Natural killer cell (primary cell): ENCODE data around the gene FRMD4A. TPM values are rescaled to one million over a fixed set of nuclear protein-coding genes. Genes with fewer than 3 reads are reported as not detected.

Experiments
- ATAC-seq, 3 donors: fragments of 150-1000 bp in 2 of 3; fragments of 200-7000 bp in 1 of 3; cut with Tn5 transposase; 1 replicate in 1 of 3; 2 replicates in 2 of 3; pipeline ENCODE4 v1.10.0; 2021; ENCODE audit warnings: mild to moderate bottlenecking in 2 of 3, moderate library complexity in 2 of 3
- DNase-seq, 2 donors: peaks; one replicate each; pipeline versions ENCODE4 v3.0.0 to v3.0.0-alpha.2; 2013 to 2021; ENCODE audit warnings: mixed read lengths in 1 of 2
- H3K27ac ChIP-seq: one replicate; pipeline ENCODE4 v1.5.1; 2013; ENCODE audit warnings: mild to moderate bottlenecking, low read length
- H3K27me3 ChIP-seq: one replicate; pipeline ENCODE4 v1.6.1; 2013; ENCODE audit warnings: low read length; ENCODE audit not compliant: control insufficient read depth, insufficient read depth
- H3K36me3 ChIP-seq: one replicate; pipeline ENCODE4 v1.6.1; 2013; ENCODE audit warnings: low read length; ENCODE audit not compliant: control insufficient read depth, insufficient read depth
- H3K4me1 ChIP-seq: one replicate; pipeline ENCODE4 v1.6.1; 2013; ENCODE audit warnings: low read length; ENCODE audit not compliant: control insufficient read depth, insufficient read depth
- H3K4me3 ChIP-seq: one replicate; pipeline ENCODE4 v1.5.1; 2013; ENCODE audit warnings: low read length
- H3K9me3 ChIP-seq: one replicate; pipeline ENCODE4 v1.6.1; 2013; ENCODE audit warnings: low read length; ENCODE audit not compliant: control insufficient read depth, insufficient read depth
- H3K27ac Mint-ChIP-seq, 2 donors: one replicate each; pipeline ENCODE4 v1.8.0; 2022; ENCODE audit warnings: mild to moderate bottlenecking in 2 of 2, mixed read lengths in 2 of 2, moderate library complexity in 1 of 2
- H3K27me3 Mint-ChIP-seq, 2 donors: one replicate each; pipeline ENCODE4 v1.8.0; 2022; ENCODE audit warnings: low read depth in 2 of 2, mixed read lengths in 2 of 2
- H3K36me3 Mint-ChIP-seq: one replicate; pipeline ENCODE4 v1.8.0; 2022; ENCODE audit warnings: mixed read lengths
- H3K4me1 Mint-ChIP-seq, 2 donors: one replicate each; pipeline ENCODE4 v1.8.0; 2022; ENCODE audit warnings: mixed read lengths in 2 of 2
- H3K4me3 Mint-ChIP-seq: one replicate; pipeline ENCODE4 v1.8.0; 2022; ENCODE audit warnings: mild to moderate bottlenecking, moderate library complexity, mixed read lengths
- H3K9me3 Mint-ChIP-seq, 2 donors: one replicate each; pipeline ENCODE4 v1.8.0; 2022; ENCODE audit warnings: mixed read lengths in 2 of 2
- CTCF ChIP-seq: fragments of 200-600 bp; IDR thresholded peaks from one replicate; pipeline ENCODE4 v1.8.0; 2022; ENCODE audit warnings: antibody characterized with exemption
- WGBS: methylation state at CpG from one replicate; pipeline ENCODE4 v1.1.7; 2013; ENCODE audit warnings: missing lambda C conversion rate; ENCODE audit not compliant: insufficient coverage; 5-methylcytosine and 5-hydroxymethylcytosine counted together
- intact Hi-C: fragments of 100-400 bp; cut with micrococcal nuclease; formaldehyde crosslinking; loops from one replicate; pipeline ENCODE4 v1.14.2; 2022
- total RNA-seq, 4 donors: library from RNA; stranded (reverse); fragments of 120-200 nt in 1 of 4; gene quantifications; one replicate each; pipeline versions ENCODE4 v1.2.3 to v1.2.4, GENCODE V29; 2013 to 2022

FRMD4A gene
- total RNA-seq, 3 donors from 2014 or later (not counting 1 experiment from before 2014, with no cell fraction given): 0.36 to 0.38 TPM; not detected in 1

DNA sequence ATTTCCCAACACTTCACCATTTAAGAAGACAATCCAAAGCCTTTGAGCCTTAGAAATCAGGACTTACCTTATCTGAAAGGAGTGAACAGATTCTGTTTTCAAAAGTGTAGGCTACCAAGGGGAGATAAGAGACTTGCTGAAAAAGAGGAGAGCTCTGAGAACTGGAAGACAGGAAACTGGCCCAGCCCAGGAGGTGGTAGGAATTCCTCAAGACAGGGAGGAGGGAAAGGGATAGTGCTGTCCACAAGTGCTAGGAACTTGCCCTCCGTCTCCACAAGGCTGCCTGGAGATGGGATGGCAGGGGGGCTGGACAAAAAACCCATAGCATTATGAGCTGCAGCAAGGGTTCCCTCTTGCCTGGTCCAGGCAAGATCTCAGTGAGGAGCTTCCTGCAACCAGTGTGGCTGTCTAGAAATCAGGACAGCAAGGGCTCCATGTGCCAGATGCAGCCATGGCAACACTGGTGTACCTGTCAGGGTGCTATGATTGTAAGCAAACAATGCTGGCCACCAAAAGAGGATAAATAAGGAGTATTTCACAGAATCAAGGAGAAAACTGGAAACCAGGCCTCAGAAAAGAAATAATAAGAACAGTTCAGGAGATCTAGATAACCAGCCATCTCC lies 22.7 kb upstream of the FRMD4A start:
- intact Hi-C loops: no loop called here
- Mint-ChIP-seq H3K36me3 (no peaks in the 10 kb centered on the region), H3K4me1 (no peaks in the 10 kb centered on the region), H3K9me3 (no peaks in the 10 kb centered on the region), H3K4me3 (no peak overlapping the region), H3K27me3 (peaks cover 15 to 28% of the 10 kb centered on the region in 2 donors), H3K27ac (no peak overlapping the region)
- ATAC-seq (no peak), DNase-seq (no peak)
- no peaks in the 10 kb centered on the region for H3K9me3 ChIP-seq
- H3K36me3 ChIP-seq: no peaks in the 10 kb centered on the region
- H3K4me3 ChIP-seq: no peak overlapping the region
- no peaks in the 10 kb centered on the region for H3K4me1 ChIP-seq
- no peak overlapping the region for H3K27ac ChIP-seq
- 94% methylated on average over 1 of the region's 1 CpG for WGBS
- no peaks in the 10 kb centered on the region for H3K27me3 ChIP-seq
- no peak for TF ChIP-seq CTCF

DNA sequence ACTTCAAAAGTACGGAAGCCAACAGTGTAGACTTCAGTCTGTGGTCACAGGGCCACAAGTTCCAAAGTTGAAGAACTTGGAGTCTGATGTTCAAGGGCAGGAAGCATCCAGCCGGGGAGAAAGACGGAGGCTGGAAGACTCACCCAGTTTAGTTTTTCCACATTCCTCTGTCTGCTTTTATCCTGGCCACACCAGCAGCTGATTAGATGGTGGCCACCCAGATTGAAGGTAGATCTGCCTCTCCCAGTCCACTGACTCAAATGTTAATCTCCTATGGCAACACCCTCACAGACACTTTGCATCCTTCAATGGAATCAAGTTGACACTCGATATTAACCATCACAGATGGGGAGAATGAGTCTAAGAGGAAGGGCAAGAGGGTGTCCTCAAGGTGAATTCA lies 19.3 kb upstream of the FRMD4A start:
- ATAC-seq: no peak
- H3K9me3 ChIP-seq: no peaks in the 10 kb centered on the region
- no peaks in the 10 kb centered on the region for H3K36me3 ChIP-seq
- no peaks in the 10 kb centered on the region for H3K4me1 Mint-ChIP-seq
- no peak overlapping the region for H3K4me3 ChIP-seq
- no peak for DNase-seq
- intact Hi-C loops: no loop called here
- peaks cover 20 to 25% of the 10 kb centered on the region in 2 donors for H3K27me3 Mint-ChIP-seq
- no peak overlapping the region for H3K27ac ChIP-seq
- 85% methylated on average over 4 of the region's 4 CpGs for WGBS
- H3K9me3 Mint-ChIP-seq: no peaks in the 10 kb centered on the region
- TF ChIP-seq CTCF: no peak
- H3K36me3 Mint-ChIP-seq: no peaks in the 10 kb centered on the region
- H3K27ac Mint-ChIP-seq: no peak overlapping the region
- H3K4me3 Mint-ChIP-seq: no peak overlapping the region
- no peaks in the 10 kb centered on the region for H3K4me1 ChIP-seq
- H3K27me3 ChIP-seq: no peaks in the 10 kb centered on the region

- no peak overlapping the region for H3K27ac Mint-ChIP-seq
- H3K27me3 ChIP-seq: no peaks in the 10 kb centered on the region
- no peaks in the 10 kb centered on the region for H3K36me3 Mint-ChIP-seq
- ATAC-seq: no peak
- 95% methylated on average over 2 of the region's 2 CpGs for WGBS
- H3K27me3 Mint-ChIP-seq: peaks cover 17 to 25% of the 10 kb centered on the region in 2 donors
- H3K4me3 Mint-ChIP-seq: no peak overlapping the region
- H3K4me1 ChIP-seq: no peaks in the 10 kb centered on the region
- no peaks in the 10 kb centered on the region for H3K9me3 ChIP-seq
- H3K4me3 ChIP-seq: no peak overlapping the region
- no peak for DNase-seq
- H3K27ac ChIP-seq: no peak overlapping the region
- intact Hi-C loops: no loop called here
- H3K4me1 Mint-ChIP-seq: no peaks in the 10 kb centered on the region
- no peak for TF ChIP-seq CTCF
- no peaks in the 10 kb centered on the region for H3K36me3 ChIP-seq
- H3K9me3 Mint-ChIP-seq: no peaks in the 10 kb centered on the region
Observed at GRCh38 chr10:14349081-14349480, 18.4 kb upstream of the FRMD4A start.

GRCh38 chr10:14345262-14345661 lies 14.5 kb upstream of the FRMD4A start:
- no peaks in the 10 kb centered on the region for H3K36me3 Mint-ChIP-seq

More at GRCh38 chr10:14345262-14345661, 14.5 kb upstream of the FRMD4A start:
- 90% methylated on average over 2 of the region's 2 CpGs for WGBS
- H3K27me3 ChIP-seq: no peaks in the 10 kb centered on the region
- H3K27ac ChIP-seq: no peak overlapping the region
- Mint-ChIP-seq H3K4me3 (no peak overlapping the region), H3K27ac (no peak overlapping the region), H3K4me1 (no peaks in the 10 kb centered on the region), H3K27me3 (peaks cover 29 to 38% of the 10 kb centered on the region in 2 donors), H3K9me3 (no peaks in the 10 kb centered on the region)
- DNase-seq: no peak
- no peaks in the 10 kb centered on the region for H3K9me3 ChIP-seq
- H3K36me3 ChIP-seq: no peaks in the 10 kb centered on the region
- H3K4me3 ChIP-seq: no peak overlapping the region
- no peak for TF ChIP-seq CTCF
- intact Hi-C loops: no loop called here
- H3K4me1 ChIP-seq: no peaks in the 10 kb centered on the region
- ATAC-seq: no peak
